Measurements from ENCODE around the gene VPS26A.

GRCh38 chr10:69088471-69088769, 35.6 kb upstream of the VPS26A start:
- TF ChIP-seq CTCF (IDR thresholded peaks at IDR 0.05; ENCODE audit: poor library complexity) (no peak), EZH2 (IDR thresholded peaks at IDR 0.05; ENCODE audit: borderline replicate concordance) (no peak), EZH2phosphoT487 (IDR thresholded peaks at IDR 0.05; ENCODE audit: low read depth, severe bottlenecking, unreplicated experiment) (no peak)

All from hepatocyte (in vitro differentiated cells).